ENCODE measurements around the gene TBPL1. TPM values are rescaled to one million over a fixed set of nuclear protein-coding genes. Genes with fewer than 3 reads are reported as not detected.

The TBPL1 gene
- total and polyA plus RNA-seq, 10 of the 15 experiments (the other 5 are each of a cell fraction or from before 2014, with no cell fraction given) = 34.6 to 71.2 (median 43.0) TPM

DNA sequence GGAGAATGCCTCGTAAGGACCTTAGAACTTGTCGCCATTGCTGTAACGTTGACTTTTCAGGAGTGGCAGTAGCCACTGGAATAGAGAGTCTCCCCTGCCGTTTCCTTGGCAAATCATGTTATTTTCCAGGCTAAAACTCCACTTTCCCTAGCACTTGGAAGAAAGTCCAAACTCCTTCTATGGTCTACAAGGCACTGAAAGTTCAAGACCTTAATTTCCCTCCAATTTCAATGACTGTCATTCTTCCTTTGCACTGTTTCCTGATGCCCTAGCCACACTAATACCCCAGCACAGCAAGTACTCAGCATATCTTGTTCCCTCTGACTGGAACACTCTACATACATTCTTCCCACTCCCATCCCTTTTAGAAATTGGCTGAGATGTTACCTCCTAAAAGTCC, 1.8 kb upstream of the TBPL1 start (continued):
- TF ChIP-seq ZSCAN29 (IDR thresholded peaks at IDR 0.05) (no peak), NFIC (IDR thresholded peaks at IDR 0.05; ENCODE audit: low read depth, low read length) (no peak), ZNF24 (IDR thresholded peaks at IDR 0.05) (no peak), EP300 (IDR thresholded peaks at IDR 0.05; ENCODE audit: borderline replicate concordance in 1 of 2, control insufficient read depth in 1 of 2, low read depth in 2 of 2, low read length in 2 of 2) (no peak), EZH2 (IDR thresholded peaks at IDR 0.05; ENCODE audit: borderline replicate concordance, control insufficient read depth, low read depth, low read length) (no peak), DPF2 (IDR thresholded peaks at IDR 0.05) (no peak), TARDBP (IDR thresholded peaks at IDR 0.05; ENCODE audit: borderline replicate concordance) (no peak), HDAC2 (IDR thresholded peaks at IDR 0.05) (no peak), FOS (IDR thresholded peaks at IDR 0.05; ENCODE audit: borderline replicate concordance, extremely low read depth, insufficient read length) (no peak)

DNA sequence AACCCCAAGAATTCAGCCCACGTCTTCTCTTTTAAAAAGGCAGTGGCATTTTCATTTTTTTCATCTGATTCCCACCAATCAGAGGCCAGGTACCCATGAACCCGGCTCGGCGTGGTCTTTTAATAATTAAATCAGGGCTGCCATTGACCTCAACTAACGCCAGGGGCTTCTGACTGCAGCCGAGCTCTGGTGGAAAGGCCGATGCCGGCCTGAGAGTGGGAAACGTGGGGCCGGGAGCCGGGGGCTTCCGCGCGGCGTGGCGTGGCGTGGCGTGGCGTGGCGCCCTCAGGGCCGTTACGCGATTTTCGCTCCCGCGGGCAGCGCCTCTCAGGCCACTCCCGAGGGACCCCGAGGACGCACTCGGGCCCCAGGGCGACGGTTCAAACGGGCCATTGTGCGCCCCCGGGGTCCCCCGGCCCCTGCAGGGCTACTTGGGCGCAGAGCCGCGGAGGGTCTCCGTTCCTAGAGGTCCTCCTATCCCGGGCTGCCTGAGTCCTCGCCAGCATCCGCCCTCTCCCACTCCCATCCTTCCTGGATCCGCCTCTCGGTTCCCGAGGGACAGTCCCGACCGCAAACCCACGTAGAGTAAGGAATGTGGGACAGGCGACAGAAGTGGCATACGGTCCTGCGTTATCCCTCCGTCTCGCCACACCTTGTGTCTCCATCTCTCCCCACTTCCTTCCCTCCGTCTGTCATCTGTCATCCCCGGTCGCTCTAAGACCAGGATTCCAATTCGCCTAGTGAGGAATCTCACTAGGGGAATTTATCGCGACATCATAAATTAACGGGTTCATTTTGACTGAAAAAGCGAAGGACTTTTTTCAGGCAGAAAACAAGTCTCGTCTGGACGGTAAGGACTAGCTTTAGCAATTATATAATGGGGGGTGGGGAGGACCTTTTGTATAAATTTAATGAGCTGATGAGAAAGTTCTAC, 876 bp upstream of the TBPL1 start:
- Histone ChIP-seq H3K36me3 (ENCODE audit: control insufficient read depth in 2 of 2, insufficient read depth in 2 of 2, low read length in 1 of 2) (no peaks in the 10 kb centered on the region), H3K4me1 (ENCODE audit: control insufficient read depth, insufficient read depth, low read length) (peaks cover 6% of the 10 kb centered on the region; the same call in 1 of the 2 replicates), H3K27ac (ENCODE audit: control insufficient read depth, insufficient read depth) (peak overlapping the region; percentile 74), H4K20me1 (ENCODE audit: control insufficient read depth, insufficient read depth) (no peaks in the 10 kb centered on the region), H3K9me3 (replicated peaks; ENCODE audit: control insufficient read depth, insufficient read depth, low read length) (no peaks in the 10 kb centered on the region), H3K4me2 (ENCODE audit: control insufficient read depth, insufficient read depth) (peak overlapping the region; percentile 82), H2AFZ (ENCODE audit: control insufficient read depth, low read depth, low read length) (peak overlapping the region; percentile 86), H3K4me3 (peak overlapping the region; percentile 88), H3K27me3 (replicated peaks in 1 of 2; ENCODE audit: control insufficient read depth in 2 of 2, insufficient read depth in 2 of 2, low read length in 1 of 2) (no peaks in the 10 kb centered on the region), H3K79me2 (ENCODE audit: control insufficient read depth, insufficient read depth, low read length) (peaks cover 42% of the 10 kb centered on the region), H3K9ac (ENCODE audit: control insufficient read depth, insufficient read depth, low read length) (peak overlapping the region; percentile 80)
- intact Hi-C loops (cut with micrococcal nuclease; ENCODE audit: unreplicated experiment) = loop anchor here (2.0 to 10.0 kb wide), 5 partner anchors 21 to 1437 kb away; partner anchors contain the start of genes RPS12 and STX7
- DNase-seq (ENCODE audit: low read depth, low spot score) (no peak), FAIRE-seq (peak; percentile 49), ATAC-seq (peak; percentile 75)
- in situ Hi-C loops (cut with MboI) = loop anchor here (25.0 kb wide), 1 partner anchor 1485 kb away; no protein-coding TSS in a partner anchor
- ChIA-PET RAD21 (ENCODE audit: unreplicated experiment) (interaction anchor here (1.1 kb wide), 1 partner anchor 10 kb away, joined by 3 read pairs; no protein-coding TSS in a partner anchor), CTCF (interaction anchor here (0.7 to 2.0 kb wide), 5 partner anchors 21 to 145 kb away, joined by 3 to 6 read pairs (median 4); no protein-coding TSS in a partner anchor), POLR2A (interaction anchor here (1.0 to 2.4 kb wide), 3 partner anchors 10 to 21 kb away, joined by 3 to 7 read pairs (median 5); no protein-coding TSS in a partner anchor), SMC1A (ENCODE audit: uncharacterized antibody, unreplicated experiment) (interaction anchor here (0.8 to 3.5 kb wide), 4 partner anchors 21 to 1137 kb away, joined by 3 to 14 read pairs (median 4); no protein-coding TSS in a partner anchor)
- TSS peak; percentile 94 for BruUV-seq (replicated peaks)
- WGBS (ENCODE audit: insufficient coverage, insufficient replicate concordance, low lambda C conversion rate, missing lambda C conversion rate) = 1% methylated on average over 65 of the region's 65 CpGs
- TF ChIP-seq FOXK2 (IDR thresholded peaks at IDR 0.05) (no peak), RFX5 (IDR thresholded peaks at IDR 0.05; ENCODE audit: low read depth, low read length) (no peak; the same call in 1 of the 2 replicates), CBX5 (IDR thresholded peaks at IDR 0.05; ENCODE audit: low read depth) (no peak), PML (IDR thresholded peaks at IDR 0.05; ENCODE audit: low read length) (0 out of 2 replicates have a peak, but pooled peaks have one; percentile 40), SIX5 (IDR thresholded peaks at IDR 0.05; ENCODE audit: low read depth, low read length, severe bottlenecking) (no peak), EZH2 (IDR thresholded peaks at IDR 0.05; ENCODE audit: borderline replicate concordance, control insufficient read depth, low read depth, low read length) (no peak), ZBED1 (IDR thresholded peaks at IDR 0.05; ENCODE audit: borderline replicate concordance) (peak; percentile 92; the same call in 1 of the 2 replicates), SREBF2 (IDR thresholded peaks at IDR 0.05; ENCODE audit: low read length) (no peak)
- TF ChIP-seq, protein P1, sequence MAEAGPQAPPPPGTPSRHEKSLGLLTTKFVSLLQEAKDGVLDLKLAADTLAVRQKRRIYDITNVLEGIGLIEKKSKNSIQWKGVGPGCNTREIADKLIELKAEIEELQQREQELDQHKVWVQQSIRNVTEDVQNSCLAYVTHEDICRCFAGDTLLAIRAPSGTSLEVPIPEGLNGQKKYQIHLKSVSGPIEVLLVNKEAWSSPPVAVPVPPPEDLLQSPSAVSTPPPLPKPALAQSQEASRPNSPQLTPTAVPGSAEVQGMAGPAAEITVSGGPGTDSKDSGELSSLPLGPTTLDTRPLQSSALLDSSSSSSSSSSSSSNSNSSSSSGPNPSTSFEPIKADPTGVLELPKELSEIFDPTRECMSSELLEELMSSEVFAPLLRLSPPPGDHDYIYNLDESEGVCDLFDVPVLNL (IDR thresholded peaks at IDR 0.05; ENCODE audit: low read depth, low read length) = no peak
- TF ChIP-seq, protein P2, sequence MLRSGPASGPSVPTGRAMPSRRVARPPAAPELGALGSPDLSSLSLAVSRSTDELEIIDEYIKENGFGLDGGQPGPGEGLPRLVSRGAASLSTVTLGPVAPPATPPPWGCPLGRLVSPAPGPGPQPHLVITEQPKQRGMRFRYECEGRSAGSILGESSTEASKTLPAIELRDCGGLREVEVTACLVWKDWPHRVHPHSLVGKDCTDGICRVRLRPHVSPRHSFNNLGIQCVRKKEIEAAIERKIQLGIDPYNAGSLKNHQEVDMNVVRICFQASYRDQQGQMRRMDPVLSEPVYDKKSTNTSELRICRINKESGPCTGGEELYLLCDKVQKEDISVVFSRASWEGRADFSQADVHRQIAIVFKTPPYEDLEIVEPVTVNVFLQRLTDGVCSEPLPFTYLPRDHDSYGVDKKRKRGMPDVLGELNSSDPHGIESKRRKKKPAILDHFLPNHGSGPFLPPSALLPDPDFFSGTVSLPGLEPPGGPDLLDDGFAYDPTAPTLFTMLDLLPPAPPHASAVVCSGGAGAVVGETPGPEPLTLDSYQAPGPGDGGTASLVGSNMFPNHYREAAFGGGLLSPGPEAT (IDR thresholded peaks at IDR 0.05; ENCODE audit: low read depth) = no peak
- TF ChIP-seq, protein P3, sequence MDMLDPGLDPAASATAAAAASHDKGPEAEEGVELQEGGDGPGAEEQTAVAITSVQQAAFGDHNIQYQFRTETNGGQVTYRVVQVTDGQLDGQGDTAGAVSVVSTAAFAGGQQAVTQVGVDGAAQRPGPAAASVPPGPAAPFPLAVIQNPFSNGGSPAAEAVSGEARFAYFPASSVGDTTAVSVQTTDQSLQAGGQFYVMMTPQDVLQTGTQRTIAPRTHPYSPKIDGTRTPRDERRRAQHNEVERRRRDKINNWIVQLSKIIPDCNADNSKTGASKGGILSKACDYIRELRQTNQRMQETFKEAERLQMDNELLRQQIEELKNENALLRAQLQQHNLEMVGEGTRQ (IDR thresholded peaks at IDR 0.05; ENCODE audit: borderline replicate concordance, low read depth, low read length) = no peak
